GM21717 (cell line): ENCODE data around the gene FFAR3.

Source experiments
- ATAC-seq: cut with Tn5 transposase; IDR thresholded peaks from one replicate; pipeline ENCODE4 v1.9.1; 2021; ENCODE audit warnings: mild to moderate bottlenecking, moderate library complexity; ENCODE audit not compliant: unreplicated experiment

FFAR3 gene, protein sequence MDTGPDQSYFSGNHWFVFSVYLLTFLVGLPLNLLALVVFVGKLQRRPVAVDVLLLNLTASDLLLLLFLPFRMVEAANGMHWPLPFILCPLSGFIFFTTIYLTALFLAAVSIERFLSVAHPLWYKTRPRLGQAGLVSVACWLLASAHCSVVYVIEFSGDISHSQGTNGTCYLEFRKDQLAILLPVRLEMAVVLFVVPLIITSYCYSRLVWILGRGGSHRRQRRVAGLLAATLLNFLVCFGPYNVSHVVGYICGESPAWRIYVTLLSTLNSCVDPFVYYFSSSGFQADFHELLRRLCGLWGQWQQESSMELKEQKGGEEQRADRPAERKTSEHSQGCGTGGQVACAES

DNA sequence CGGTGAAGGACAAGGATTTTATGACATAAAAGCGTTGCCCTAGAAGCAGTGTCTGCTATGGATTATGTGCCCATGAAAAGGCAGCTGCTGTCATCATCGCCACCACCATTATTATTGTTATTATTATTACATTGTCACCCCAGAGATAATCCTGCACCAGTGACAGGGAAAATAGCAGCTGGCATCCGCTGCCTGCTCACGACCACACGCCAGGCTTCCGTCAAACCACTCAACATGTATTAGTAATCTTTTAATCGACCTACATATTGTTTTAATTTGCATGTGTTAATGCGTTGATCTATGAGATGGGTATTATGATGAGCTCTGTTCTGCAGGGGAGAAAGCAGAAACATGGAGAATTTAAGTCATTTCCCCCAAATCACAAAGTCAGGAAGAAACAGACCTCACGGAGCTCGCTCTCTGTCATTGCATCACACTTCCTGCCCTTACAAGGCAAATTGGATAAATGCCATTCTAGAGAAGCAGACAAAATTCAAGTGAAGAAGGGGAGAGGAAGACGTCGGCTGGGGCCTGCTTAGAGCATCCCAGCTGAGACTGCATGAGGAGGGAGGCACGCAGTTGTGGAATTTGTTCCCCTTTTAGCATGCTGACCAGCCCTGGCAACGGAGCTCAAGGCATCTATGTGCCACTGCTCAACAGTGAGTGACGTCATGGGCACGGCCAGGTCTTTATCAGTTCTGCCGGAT lies at the start of gene FFAR3:
Gene FFAR3 (plus strand): TSS at position 594 of the 707 bp plus-strand sequence. CDS start 431 bp downstream, outside the sequence.
- no peak for ATAC-seq

DNA sequence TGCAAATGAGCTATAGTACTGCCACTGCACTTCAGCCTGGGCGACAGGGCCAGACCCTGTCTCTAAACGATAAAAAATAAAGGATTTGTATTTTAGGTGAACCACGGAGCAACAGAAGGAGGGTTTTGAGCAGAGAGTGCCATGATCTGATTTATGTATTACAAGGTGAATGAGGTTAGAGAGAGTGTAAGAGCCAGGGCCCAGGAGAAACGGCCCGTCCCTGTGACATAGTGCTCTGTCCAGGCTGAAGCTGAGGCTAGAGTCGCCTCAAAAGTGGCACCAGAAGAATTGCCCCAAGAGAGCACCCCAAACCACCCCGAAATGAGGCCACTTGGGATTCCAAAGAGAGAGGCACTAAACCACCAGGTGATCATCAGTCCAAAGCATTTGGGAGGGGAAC lies 49.4 kb upstream of the FFAR3 start:
- no peak for ATAC-seq

DNA sequence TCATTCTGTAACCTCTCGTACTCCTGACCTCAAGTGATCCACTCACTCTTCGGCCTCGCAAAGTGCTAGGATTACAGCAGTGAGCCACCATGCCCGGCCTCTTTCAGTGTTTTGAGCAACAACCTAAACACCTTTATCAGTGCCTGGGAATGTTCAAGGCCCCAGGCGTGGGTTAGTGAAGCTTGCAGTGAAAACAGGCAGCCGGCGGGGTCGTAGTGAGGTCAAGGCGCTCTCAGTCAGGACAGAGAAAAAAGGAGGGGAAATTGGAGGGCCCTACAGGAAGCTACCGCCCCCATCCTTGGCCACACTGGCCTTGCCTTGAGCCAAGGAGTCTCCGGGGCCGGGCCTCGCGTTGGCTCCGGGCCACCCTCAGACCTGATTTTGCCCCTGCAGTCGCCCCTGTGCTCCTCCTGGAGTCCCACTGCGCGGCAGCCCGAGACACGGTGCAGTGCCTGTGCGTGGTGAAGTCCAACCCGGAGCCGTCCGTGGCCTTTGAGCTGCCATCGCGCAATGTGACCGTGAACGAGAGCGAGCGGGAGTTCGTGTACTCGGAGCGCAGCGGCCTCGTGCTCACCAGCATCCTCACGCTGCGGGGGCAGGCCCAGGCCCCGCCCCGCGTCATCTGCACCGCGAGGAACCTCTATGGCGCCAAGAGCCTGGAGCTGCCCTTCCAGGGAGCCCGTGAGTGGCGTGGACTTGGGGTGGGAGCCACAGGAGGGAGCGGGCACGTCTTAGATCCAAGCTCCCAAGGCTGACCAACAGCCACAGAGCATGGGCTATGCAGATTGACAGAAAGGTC lies 48.6 kb upstream of the FFAR3 start:
- no peak for ATAC-seq

DNA sequence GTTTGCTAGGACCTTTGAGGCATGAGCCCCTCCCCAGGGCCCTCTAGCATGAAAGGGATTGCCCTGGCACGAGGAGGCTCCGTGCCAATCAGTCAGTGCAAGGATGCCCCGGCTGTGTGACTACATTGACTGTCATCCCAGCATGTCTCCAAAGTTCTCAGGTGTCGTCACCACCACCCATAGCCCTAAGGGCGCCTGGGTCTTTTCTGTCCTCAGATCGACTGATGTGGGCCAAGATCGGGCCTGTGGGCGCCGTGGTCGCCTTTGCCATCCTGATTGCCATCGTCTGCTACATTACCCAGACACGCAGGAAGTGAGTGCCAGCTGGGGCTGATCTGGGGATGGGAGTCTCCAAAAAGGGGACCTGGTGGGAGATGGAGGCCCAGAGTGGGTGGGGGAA lies 47.9 kb upstream of the FFAR3 start:
- ATAC-seq = no peak

DNA sequence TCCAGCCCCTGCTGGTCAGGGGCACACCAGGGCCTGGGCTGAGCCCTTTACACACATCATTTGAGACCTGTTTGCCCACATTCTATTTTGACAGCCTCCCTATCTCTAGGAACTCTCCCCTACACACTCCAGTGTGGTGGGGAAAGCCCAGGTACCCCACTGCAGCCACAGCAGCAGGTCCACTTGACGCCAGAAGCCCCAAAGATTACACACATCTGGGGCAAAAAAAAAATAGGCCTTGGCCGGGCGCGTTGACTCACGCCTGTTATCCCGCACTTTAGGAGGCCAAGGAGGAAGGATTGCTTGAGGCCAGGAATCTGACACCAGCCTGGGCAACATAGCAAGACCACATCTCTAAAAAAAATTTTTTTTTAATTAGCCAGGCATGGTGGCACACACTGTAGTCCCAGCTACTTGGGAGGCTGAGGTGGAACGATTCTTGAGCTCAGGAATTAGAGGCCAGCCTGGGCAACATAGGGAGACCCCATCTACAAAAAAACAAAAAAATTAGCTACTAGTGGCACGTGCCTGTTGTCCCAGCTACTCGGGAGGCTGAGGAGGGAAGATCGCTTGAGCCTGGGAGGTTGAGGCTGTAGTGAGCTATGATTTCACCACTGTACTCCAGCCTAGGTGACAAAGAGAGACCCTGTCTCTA lies 47.3 kb upstream of the FFAR3 start:
- no peak for ATAC-seq

DNA sequence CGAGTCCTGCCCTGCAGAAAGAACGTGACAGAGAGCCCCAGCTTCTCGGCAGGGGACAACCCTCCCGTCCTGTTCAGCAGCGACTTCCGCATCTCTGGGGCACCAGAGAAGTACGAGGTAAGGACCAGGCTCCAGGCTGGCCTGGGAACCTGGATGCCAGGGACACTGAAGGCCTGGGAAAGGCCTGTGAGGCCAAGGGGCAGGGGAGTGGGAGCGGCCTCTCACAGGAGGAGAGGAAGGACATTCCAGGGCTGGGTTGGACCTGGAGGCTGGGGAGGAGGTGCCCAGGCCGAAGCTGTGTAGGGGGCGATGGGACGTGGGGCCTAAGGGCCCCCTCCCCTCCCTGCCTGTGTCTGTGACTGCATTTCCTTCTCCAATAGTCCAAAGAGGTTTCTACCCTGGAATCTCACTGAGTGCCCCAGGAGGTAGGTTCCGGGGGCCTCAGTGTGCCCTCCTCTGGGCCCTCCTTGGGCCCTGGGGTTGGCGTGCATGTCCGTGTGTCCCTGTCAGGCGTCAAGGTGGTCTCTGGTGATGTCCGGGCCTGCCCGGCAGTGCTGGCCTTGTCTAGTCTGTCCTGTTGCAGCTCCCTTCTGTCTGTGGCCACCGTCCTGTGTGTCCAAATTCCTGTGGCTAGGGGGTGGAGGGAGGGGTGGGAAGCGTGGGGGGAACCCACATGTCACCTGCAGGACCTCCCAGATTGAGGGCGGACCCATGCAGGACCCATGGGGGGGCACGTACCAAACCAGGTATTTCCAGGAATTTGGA lies 46.2 kb upstream of the FFAR3 start:
- ATAC-seq = no peak

DNA sequence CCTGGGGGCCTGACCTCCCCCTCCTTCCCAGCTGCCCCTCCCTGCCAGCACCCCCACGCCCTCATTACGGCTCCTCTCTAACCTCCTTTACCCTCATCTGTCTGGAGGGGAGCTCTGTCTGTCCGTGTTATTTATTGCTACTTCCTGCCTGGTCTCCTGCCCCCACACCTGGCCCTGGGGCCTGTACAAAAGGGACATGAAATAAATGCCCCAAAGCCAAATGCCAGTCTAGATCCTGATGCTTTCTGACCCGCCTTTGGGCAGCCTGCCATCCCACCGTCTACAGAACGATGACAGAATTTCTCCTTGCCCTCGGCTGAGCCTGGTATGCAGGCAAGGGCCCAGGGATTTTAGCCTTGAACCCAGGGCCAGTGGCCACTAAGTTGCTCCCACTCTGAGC lies 44.7 kb upstream of the FFAR3 start:
- ATAC-seq = no peak

DNA sequence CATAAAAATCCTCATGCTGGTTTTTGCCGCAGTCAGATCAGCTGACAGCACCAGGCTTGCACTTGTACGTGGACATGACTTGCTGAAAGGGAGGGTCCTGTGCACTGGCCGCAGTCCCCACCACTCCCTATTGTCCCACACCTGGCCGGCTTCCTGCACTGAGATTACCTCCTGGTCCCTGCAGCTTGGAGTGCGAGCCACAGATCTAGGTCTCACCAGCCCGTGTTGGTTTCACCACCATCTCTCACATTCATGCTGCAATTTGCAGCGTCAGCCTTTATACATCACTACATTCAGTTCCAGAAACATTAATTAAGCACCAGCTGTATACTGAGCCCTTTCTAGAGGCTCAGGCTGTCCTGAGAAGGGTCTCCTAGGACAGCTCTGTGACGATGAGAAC lies 44.2 kb upstream of the FFAR3 start:
- no peak for ATAC-seq

DNA sequence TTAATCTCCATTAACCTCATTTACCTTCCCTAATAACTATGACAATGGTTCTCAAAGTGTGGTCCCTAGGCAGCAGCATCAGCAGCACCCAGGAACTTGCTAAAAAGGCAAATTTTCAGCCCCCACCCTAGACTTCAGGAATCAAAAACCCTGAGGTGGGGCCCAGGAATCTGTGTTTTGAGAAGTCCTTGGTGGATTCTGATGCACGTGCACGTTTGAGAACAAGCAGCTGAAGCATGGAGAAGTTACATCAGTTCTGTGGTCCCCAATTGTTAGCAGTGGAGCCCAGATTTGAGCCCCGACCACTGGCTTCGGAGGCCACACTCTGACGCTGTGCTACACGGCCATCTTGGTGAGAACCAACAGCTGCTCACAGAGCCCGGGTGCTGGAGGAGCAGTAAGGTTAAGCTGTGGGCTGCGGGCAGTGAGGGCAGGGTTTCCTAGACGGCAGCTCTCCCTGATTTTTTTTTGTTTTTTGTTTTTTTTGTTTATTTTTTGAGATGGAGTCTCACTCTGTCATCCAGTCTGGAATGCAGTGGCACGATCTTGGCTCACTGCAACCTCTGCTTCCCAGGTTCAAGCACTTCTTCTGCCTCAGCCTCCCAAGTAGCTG lies 43.3 kb upstream of the FFAR3 start:
- ATAC-seq = no peak

DNA sequence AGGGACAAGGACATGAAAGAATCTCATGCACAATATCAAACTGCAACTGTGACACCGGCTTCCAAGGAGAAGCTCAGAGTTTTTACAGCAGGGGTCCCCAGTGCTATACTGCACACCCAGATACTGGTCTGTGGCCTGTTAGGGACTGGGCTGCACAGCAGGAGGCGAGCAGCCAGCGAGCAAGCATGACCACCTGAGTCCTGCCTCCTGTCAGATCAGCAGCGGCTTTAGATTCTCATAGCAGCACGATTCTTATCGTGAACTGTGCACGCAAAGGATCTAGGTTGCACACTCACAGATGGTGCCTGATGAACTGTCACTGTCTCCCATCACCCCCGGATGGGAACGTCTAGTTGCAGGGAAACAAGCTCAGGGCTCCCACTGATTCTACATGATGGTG lies 42.4 kb upstream of the FFAR3 start:
- no peak for ATAC-seq

DNA sequence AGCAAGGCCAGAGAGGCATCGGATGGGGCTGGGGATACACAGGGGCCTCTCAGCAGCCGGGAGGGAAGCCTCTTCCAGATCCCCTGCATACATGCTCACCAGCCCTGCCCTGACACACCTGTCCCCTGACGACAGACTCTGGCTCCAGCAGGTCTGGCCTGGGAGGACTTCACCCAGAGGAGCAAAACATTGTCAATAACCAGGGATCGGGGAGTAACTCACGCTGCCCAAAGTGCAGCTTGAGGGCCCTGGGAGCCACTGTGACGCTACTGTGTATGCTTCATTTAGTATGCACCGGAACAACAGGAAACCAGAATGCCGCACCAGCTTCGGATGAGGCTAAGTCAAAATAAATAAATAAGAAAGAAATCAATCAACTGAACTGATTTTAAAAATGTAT lies 41.7 kb upstream of the FFAR3 start:
- ATAC-seq = no peak

DNA sequence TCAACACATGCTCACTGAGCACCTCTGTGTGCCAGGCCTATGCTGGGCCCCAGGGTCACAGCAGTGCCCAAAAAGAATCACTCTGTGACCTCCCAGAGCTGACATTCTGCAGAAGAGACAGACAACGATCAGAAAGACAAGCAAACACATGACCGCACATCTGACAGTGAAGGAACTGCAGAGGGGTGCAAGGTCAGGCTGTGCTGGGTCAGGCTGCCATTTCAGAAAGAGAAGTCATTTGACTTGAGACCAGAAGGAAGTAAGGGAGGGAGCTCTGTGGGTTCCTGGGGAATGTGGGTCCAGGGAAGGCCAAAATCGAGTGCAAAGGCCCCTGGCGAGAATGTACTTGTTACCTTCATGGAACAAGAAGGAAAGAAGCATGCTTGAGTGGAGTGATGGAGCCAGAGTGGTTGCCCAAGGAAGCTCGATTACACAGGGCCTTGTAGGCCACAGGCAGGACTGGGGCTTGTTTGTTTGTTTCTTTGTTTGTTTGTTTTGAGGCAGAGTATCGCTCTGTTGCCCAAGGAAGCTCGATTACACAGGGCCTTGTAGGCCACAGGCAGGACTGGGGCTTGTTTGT lies 40.7 kb upstream of the FFAR3 start:
- no peak for ATAC-seq

DNA sequence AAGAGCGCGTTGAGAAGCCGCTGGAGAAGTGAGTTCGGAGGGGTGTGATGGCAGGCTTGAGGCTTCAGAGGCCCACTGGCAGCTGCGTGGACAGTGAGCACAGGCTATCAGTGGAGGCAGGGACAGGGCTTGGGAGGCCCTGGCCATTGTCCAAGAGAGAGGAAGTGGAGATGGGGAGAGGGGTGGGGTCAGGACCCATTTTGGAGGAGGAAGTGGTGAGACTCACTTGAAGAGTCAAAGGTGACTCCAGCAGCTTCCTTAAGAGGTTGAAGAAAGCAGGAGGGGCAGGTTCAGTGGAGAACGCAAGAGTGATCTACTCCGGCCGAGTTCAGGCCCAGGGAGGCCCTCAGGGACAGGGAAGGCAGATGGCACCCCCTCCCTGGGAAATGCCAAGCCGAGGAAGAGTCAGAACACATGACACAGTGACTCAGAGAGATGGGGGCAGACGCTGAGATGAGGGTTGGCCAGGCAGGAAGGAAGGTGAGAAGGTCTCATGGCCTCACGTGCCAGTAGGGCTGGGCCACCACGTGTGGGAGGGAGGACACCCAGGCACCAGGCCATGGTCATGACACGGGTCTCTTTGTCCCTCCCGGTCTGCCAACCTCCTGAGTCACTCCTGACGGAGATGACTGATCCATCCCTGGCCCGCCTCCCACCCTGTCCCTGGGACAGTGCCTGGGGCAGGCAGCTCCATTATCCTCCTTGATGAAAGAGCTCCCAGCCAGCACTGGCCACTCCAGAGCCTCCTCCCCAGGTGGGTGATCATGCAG lies 39.4 kb upstream of the FFAR3 start:
- no peak for ATAC-seq

DNA sequence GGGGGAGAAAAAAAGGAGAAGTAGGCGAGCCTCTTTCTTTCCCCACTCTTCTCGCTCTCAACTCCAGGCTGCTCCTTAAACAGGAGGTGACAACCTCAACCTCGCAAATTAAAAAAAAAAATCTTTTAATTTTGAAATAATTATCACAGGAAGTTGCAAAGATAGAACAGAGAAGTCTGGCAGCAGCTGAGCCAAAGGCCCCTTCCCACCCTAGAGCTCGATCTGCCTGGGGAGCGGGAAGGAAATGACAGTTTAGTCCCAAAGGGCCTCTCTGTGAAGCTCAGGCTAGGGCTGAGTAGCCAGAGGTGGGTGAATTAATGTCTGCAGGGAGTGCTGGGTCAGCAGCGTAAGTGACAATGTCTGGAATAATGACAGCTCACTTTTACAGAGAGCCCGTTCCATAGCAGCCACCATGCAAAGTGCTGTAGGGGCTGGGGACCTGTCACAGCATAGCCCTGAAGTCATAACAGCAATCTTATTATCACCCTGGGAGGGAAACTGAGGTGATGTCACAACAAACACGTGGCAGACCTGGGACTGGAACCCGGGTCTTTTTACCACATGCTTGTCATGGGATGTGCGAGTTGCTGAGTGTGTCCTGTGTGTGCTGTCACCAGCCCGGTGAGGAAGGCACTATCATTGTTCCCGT lies 38.1 kb upstream of the FFAR3 start:
- ATAC-seq = no peak

DNA sequence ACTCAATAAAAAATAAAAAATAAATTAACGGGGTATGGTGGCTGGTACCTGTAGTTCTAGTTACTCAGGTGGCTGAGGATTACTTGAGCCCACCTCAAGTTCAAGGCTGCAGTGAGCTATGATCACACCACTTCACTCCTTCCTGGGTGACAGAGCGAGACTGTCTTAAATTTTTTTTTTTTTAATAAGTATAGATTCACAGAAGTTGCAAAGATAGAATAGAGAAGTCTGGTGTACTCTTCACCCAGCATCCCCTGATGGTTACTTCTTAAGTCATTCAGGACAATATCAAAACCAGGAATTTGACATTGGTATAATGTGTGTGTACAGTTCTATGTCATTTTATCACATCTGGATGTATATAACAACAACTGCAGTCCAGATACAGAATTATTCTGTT lies 37.0 kb upstream of the FFAR3 start:
- ATAC-seq = no peak

DNA sequence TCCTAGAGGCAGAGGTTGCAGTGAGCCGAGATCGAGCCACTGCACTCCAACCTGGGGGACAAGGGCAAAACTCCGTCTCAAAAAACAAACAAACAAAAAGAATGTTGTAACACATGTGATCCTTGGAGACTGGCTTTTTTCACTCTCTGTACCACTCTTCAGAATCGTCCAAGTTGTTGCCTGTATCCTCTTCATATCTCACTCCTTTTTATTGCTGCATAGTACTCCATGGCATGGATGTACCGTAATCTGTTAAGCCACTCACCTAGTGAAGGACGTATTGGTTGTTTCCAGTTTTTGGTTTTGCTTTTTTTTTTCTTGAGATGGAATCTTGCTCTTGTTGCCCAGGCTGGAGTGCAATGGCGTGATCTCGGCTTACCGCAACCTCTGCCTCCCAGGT lies 36.2 kb upstream of the FFAR3 start:
- no peak for ATAC-seq

DNA sequence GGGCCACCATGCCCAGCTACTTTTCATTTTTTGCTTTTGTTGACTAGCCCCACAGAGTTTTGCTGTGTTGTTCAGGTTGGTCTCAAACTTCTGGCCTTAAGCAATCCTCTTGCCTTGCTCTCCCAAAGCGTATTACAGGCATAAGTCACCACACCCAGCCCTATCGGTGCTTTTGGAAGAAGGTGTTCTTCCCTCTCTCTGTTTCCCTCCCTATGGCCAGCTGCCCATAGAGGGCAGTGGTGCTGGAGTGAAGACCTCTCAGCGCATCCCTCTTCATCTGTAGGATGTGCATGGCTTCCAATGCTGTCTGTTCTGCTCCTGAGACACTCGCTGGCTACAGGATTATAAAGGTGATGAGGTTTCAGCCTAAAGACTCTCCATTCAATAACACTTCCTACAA lies 30.6 kb upstream of the FFAR3 start:
- ATAC-seq = no peak

DNA sequence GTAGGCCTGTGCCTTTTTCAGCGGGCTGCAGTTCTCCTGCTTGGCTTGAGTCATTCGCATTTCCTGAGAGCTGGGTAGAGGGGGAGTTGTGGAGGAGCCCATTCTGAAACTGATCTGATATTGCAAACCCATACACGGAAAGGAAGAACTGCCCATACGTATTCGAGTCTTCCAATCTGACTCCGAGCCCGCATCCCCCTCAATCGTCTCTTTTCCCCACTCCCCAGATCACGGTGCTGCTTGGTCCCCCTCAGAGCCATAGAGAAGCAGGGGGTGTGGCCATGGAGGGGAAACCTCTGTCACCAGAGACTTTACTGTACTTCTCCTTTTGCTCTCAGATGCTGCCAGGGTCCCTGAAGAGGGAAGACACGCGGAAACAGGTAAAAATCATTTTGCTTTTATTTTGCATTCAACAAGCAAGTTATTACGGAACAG lies 29.4 kb upstream of the FFAR3 start, which contains the start of gene CD22:
Gene CD22 (plus strand): TSS at position 337 of the 435 bp plus-strand sequence. CDS start 2,854 bp downstream, outside the sequence.
- ATAC-seq = no peak
